Erythroblast (primary cell): ENCODE results near the gene VAMP2.

ENCODE experiments used
- GATA1 ChIP-seq: IDR thresholded peaks from 2 replicates; pipeline ENCODE4 v1.6.1; 2011; ENCODE audit warnings: low read depth, mild to moderate bottlenecking, control low read depth, low read length, moderate library complexity
- POLR2A ChIP-seq: IDR thresholded peaks from 2 replicates; pipeline ENCODE4 v1.6.1; 2011; ENCODE audit warnings: mild to moderate bottlenecking, low read length

- TF ChIP-seq POLR2A, result no peak
- no peak for TF ChIP-seq GATA1
Observed at GRCh38 chr17:8137645-8138373, 24.9 kb downstream of the VAMP2 start.
